Testis (tissue), 3 donors: Measurements from ENCODE around the gene POF1B. TPM values are rescaled to one million over a fixed set of nuclear protein-coding genes. Genes with fewer than 3 reads are reported as not detected.
A peak's percentile ranks its signal among the peaks of the same experiment; 100 is the strongest.

Experiments used
- DNase-seq: peaks from one replicate; pipeline ENCODE4 v3.0.0-alpha.2; 2019
- H3K27ac ChIP-seq, 2 donors: fragments of 200-600 bp; sonication (generic); one replicate each; pipeline ENCODE4 v1.5.1; 2019
- H3K27me3 ChIP-seq: fragments of 200-600 bp; sonication (generic); one replicate; pipeline ENCODE4 v1.5.1; 2019
- H3K36me3 ChIP-seq: fragments of 200-600 bp; sonication (generic); one replicate; pipeline ENCODE4 v1.5.1; 2017; ENCODE audit warnings: low read depth; ENCODE audit errors: missing control alignments
- H3K4me1 ChIP-seq: fragments of 200-600 bp; sonication (generic); one replicate; pipeline ENCODE4 v1.5.1; 2019
- H3K4me3 ChIP-seq, 2 donors: fragments of 200-600 bp; sonication (generic); one replicate each; pipeline ENCODE4 v1.5.1; 2017 to 2019
- H3K9me3 ChIP-seq: fragments of 200-600 bp; sonication (generic); one replicate; pipeline ENCODE4 v1.5.1; 2017
- POLR2A ChIP-seq: fragments of 450-650 bp; IDR thresholded peaks from one replicate; pipeline ENCODE4 v1.6.1; 2017; ENCODE audit warnings: antibody characterized with exemption, mild to moderate bottlenecking, moderate library complexity
- WGBS, 2 donors: methylation state at CpG; one replicate each; pipeline ENCODE4 v1.1.5; 2018; 5-methylcytosine and 5-hydroxymethylcytosine counted together
- intact Hi-C: fragments of 100-400 bp; cut with DNase I; formaldehyde crosslinking; loops from one replicate; pipeline ENCODE4 v1.15.1; 2023; ENCODE audit warnings: low total_unique reads
- polyA plus RNA-seq: library from polyadenylated mRNA; stranded (reverse); fragments of 350-450 nt; fragmentation: Illumina TruSeq; extraction: RNeasy Lipid Tissue Mini Kit (QIAGEN cat#74804); gene quantifications from one replicate; pipeline ENCODE4 v1.2.3, GENCODE V29; 2014; ENCODE audit warnings: low read depth, low replicate concordance; ENCODE audit not compliant: insufficient read depth
- total RNA-seq, 2 donors: library from RNA; depleted of rRNA; stranded (reverse); fragments of >200 nt; gene quantifications; one replicate each; pipeline ENCODE4 v1.2.3, GENCODE V29; 2016
- TF ChIP-seq, protein P1 (sequence below), 3 experiments: fragments of 450-650 bp in 2 of 3; fragments of 200-600 bp in 1 of 3; sonication (generic) in 1 of 3; IDR thresholded peaks; one replicate each; pipeline ENCODE4 v1.5.1; 2016 to 2019; ENCODE audit warnings: antibody characterized with exemption in 3 of 3, mild to moderate bottlenecking in 2 of 3, moderate library complexity in 1 of 3

The POF1B gene
- total and polyA plus RNA-seq, 3 donors from 2014 or later = 0.25 to 0.36 (median 0.31) TPM

DNA sequence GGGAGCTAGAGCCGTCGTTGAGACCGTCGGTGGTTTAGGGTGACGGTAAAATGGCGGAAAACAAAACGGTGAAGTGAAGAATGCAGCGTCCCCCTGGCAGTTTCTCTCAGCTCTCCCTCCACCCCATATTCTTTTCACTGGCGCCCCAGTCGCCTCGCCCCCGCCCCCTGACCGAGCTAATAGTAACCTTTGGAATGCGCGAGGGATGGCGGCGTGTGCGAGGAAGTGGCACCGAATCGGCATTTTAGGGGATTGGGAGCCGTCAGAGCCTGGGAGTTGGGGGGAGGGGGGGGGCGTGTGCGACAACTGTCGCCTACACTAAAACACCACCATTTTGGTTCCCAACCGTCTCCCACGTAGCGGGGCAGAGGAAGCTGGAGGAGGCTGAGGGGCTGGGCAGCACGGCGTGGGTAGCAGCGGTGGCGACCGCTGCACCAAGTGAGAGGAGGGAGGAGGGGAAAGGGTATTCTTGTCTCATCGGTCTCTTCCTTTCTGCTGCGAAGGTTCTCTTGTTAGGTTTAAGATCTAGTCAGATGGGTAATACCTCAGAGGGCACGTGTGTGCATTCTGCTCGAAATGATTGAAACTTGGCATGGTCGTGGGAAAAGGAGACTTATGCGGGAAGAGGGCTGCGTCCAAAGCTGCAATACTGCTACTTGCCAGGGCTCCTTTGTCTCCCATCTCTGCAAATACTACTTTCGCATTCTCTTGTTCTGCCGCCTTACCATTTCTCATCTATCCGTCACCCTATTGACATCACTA, 134.8 kb downstream of the POF1B start:
- Histone ChIP-seq H3K36me3 (no peaks in the 10 kb centered on the region), H3K27ac (peak overlapping the region; percentile 77 to 80), H3K4me1 (no peaks in the 10 kb centered on the region), H3K9me3 (no peaks in the 10 kb centered on the region), H3K4me3 (peak overlapping the region; percentile 57 to 71), H3K27me3 (no peaks in the 10 kb centered on the region)
- 0 to 1% methylated on average over 19 to 31 of the region's 42 CpGs for WGBS, 2 donors
- no peak for TF ChIP-seq POLR2A
- TF ChIP-seq, protein P1, sequence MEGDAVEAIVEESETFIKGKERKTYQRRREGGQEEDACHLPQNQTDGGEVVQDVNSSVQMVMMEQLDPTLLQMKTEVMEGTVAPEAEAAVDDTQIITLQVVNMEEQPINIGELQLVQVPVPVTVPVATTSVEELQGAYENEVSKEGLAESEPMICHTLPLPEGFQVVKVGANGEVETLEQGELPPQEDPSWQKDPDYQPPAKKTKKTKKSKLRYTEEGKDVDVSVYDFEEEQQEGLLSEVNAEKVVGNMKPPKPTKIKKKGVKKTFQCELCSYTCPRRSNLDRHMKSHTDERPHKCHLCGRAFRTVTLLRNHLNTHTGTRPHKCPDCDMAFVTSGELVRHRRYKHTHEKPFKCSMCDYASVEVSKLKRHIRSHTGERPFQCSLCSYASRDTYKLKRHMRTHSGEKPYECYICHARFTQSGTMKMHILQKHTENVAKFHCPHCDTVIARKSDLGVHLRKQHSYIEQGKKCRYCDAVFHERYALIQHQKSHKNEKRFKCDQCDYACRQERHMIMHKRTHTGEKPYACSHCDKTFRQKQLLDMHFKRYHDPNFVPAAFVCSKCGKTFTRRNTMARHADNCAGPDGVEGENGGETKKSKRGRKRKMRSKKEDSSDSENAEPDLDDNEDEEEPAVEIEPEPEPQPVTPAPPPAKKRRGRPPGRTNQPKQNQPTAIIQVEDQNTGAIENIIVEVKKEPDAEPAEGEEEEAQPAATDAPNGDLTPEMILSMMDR (IDR thresholded peaks at IDR 0.05) = no peak
- intact Hi-C loops = no loop called here
- DNase-seq = peak; percentile 16

DNA sequence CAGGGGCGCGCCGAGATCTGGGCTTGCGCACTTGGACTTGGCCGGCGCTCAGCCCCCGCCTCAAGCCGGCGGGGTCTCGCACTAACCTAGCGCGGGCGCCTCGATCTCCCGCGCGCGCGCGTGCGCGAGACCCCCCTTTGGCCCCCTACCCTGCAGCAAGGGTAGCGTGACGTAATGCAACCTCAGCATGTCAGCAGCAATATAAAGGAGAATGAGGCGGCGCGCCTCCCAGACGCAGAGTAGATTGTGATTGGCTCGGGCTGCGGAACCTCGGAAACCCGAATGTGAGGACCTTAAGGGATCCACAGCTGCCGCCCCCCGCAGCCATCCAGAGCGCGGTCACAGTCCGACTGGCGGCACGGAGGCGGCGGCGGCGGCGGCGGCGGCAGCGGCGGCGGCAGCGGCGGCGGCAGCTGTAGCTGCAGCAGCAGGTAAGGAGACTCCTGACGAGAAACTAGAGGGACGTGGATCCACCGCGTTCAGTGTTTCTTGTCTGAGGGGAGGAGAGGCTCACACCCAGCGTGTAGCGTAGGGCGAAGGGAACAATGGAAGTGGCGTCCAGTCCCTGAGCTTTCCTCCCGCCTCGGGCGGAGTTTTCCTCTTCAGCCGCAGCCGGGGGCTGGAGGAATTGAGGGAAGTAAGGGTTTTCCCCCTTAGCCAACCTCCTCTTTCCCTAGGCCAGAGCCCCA, 135.6 kb downstream of the POF1B start, which contains the start of the genes SATL1 and ZNF711:
TSS of gene SATL1 (minus strand) at position 19 of the 689 bp plus-strand sequence. CDS start 134,811 bp downstream, outside the sequence.
TSS of gene ZNF711 (plus strand) at position 231 of the 689 bp plus-strand sequence. CDS start 3,582 bp downstream, outside the sequence.
- WGBS, 2 donors = 0% methylated on average over 5 to 28 of the region's 65 CpGs
- peak; percentile 87 for DNase-seq
- intact Hi-C loops = no loop called here
- H3K9me3 ChIP-seq = no peaks in the 10 kb centered on the region
- peak within 1 kb of the TSS; percentile 77 to 80 for H3K27ac ChIP-seq
- H3K4me1 ChIP-seq = no peaks in the 10 kb centered on the region
- TF ChIP-seq, protein P1 (IDR thresholded peaks at IDR 0.05) = no peak
- no peak for TF ChIP-seq POLR2A
- no peaks in the 10 kb centered on the region for H3K36me3 ChIP-seq
- H3K27me3 ChIP-seq = no peaks in the 10 kb centered on the region
- peak within 1 kb of the TSS; percentile 57 to 71 for H3K4me3 ChIP-seq

DNA sequence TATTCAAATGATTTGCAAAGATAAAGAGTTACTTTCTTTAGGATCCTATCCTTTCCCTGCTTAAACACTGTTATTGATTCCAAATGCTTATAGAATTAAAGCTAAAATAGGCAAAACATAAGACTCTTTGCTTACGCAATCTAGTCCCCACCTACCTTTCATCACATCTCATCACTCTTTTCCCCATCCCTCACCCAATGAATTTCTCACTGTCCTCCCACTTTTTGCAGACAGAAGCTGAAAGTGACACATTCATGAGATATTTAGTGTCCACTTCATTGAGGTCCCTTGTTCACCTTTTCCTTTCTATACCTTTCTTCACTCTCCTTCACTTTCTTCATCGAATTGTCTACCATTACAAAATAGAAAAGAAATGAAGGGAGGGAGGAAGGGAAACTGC, 136.3 kb downstream of the POF1B start:
- Histone ChIP-seq H3K27ac (peak overlapping the region; percentile 59 to 77), H3K9me3 (no peaks in the 10 kb centered on the region), H3K4me1 (no peaks in the 10 kb centered on the region), H3K27me3 (no peaks in the 10 kb centered on the region), H3K36me3 (no peaks in the 10 kb centered on the region), H3K4me3 (peak overlapping the region; percentile 57 to 71)
- TF ChIP-seq POLR2A = no peak
- TF ChIP-seq, protein P1 (IDR thresholded peaks at IDR 0.05) = no peak
- 7 to 14% methylated on average over 2 of the region's 2 CpGs for WGBS, 2 donors
- DNase-seq = no peak
- intact Hi-C loops = no loop called here

Other genes starting within 250 kb of the POF1B start
- 1 to 10 TPM; 2.4 to 2.5 TPM for gene SATL1, start 135.9 kb downstream of the POF1B start, total RNA-seq
- 0.95 TPM for gene SATL1, start 135.9 kb downstream of the POF1B start, polyA plus RNA-seq
- 100 to 1,000 TPM; 125 to 154 TPM for gene ZNF711, start 135.7 kb downstream of the POF1B start, total RNA-seq
- gene ZNF711, start 135.7 kb downstream of the POF1B start, polyA plus RNA-seq = 30.3 TPM